ENCODE data around the gene RNF207.

RNF207 gene

GRCh38 chr1:6247651-6248050 lies 41.7 kb downstream of the RNF207 start:
- ChIA-PET POLR2A (no interaction called here), CTCF (interaction anchor here (0.6 to 9.2 kb wide), 39 partner anchors 8 to 288 kb away, joined by 3 to 181 read pairs (median 5); partner anchors contain the start of gene RNF207)

GRCh38 chr1:6248161-6248776 lies 42.4 kb downstream of the RNF207 start:
- H3K9me3 ChIP-seq (ENCODE audit: control insufficient read depth, insufficient read depth, low read depth, low read length) = no peaks in the 10 kb centered on the region
- H3K4me3 ChIP-seq (ENCODE audit: low read depth, low read length) = no peak overlapping the region
- H3K4me1 ChIP-seq (ENCODE audit: control insufficient read depth, insufficient read depth, low read length) = no peaks in the 10 kb centered on the region
- ChIA-PET POLR2A (no interaction called here), CTCF (interaction anchor here (0.6 to 9.2 kb wide), 13 partner anchors 8 to 236 kb away, joined by 3 to 181 read pairs (median 14); no protein-coding TSS in a partner anchor)
- no peaks in the 10 kb centered on the region for H3K36me3 ChIP-seq (ENCODE audit: control insufficient read depth in 2 of 2, insufficient read depth in 1 of 2, low read length in 2 of 2)
- H3K27ac ChIP-seq (ENCODE audit: extremely low read depth, low read depth, low read length) = no peak overlapping the region
- no peak for TF ChIP-seq BCL11A (tag by site-specific recombination; IDR thresholded peaks at IDR 0.05; ENCODE audit: low read depth)
- TF ChIP-seq ZNF280D (tag by site-specific recombination; IDR thresholded peaks at IDR 0.05) = no peak
- TF ChIP-seq ZNF292 (tag by site-specific recombination; IDR thresholded peaks at IDR 0.05; ENCODE audit: borderline replicate concordance, low read depth) = no peak
- no peak for TF ChIP-seq ZNF148 (tag by site-specific recombination; IDR thresholded peaks at IDR 0.05; ENCODE audit: borderline replicate concordance)
- TF ChIP-seq KLF7 (tag by site-specific recombination; IDR thresholded peaks at IDR 0.05; ENCODE audit: borderline replicate concordance) = no peak

More at GRCh38 chr1:6247651-6248050, 41.7 kb downstream of the RNF207 start:
- Histone ChIP-seq H3K27ac (ENCODE audit: extremely low read depth, low read depth, low read length) (no peak overlapping the region), H3K4me3 (ENCODE audit: low read depth, low read length) (no peak overlapping the region), H3K4me1 (ENCODE audit: control insufficient read depth, insufficient read depth, low read length) (no peaks in the 10 kb centered on the region), H3K9me3 (ENCODE audit: control insufficient read depth, insufficient read depth, low read depth, low read length) (no peaks in the 10 kb centered on the region), H3K36me3 (ENCODE audit: control insufficient read depth in 2 of 2, insufficient read depth in 1 of 2, low read length in 2 of 2) (no peaks in the 10 kb centered on the region)
- TF ChIP-seq ZNF350 (tag by site-specific recombination; IDR thresholded peaks at IDR 0.05) = no peak
- no peak for TF ChIP-seq ZSCAN23 (tag by site-specific recombination; IDR thresholded peaks at IDR 0.05)
- no peak for TF ChIP-seq ZNF488 (tag by site-specific recombination; IDR thresholded peaks at IDR 0.05)
- TF ChIP-seq PATZ1 (tag by site-specific recombination; IDR thresholded peaks at IDR 0.05) = no peak
- no peak for TF ChIP-seq HIC1 (tag by site-specific recombination; IDR thresholded peaks at IDR 0.05)
- TF ChIP-seq ZNF391 (tag by site-specific recombination; IDR thresholded peaks at IDR 0.05; ENCODE audit: borderline replicate concordance, low read depth) = no peak
- no peak for TF ChIP-seq ZSCAN5A (tag by site-specific recombination; IDR thresholded peaks at IDR 0.05)
- no peak for TF ChIP-seq BCL11B (tag by site-specific recombination; IDR thresholded peaks at IDR 0.05; ENCODE audit: low read depth)
- no peak for TF ChIP-seq ZNF529 (tag by site-specific recombination; IDR thresholded peaks at IDR 0.05; ENCODE audit: insufficient replicate concordance)
- TF ChIP-seq FEZF1 (tag by site-specific recombination; IDR thresholded peaks at IDR 0.05) = no peak
- no peak for TF ChIP-seq ZFP37 (tag by site-specific recombination; IDR thresholded peaks at IDR 0.05)

Data from HEK293 (cell line).